Keratinocyte (primary cell): ENCODE results near the gene PABPN1L.

Source experiments
- EZH2 ChIP-seq: IDR thresholded peaks from one replicate; pipeline ENCODE4 v1.6.1; 2012; ENCODE audit warnings: inconsistent platforms, mild to moderate bottlenecking, low read length, moderate library complexity
- TF ChIP-seq, protein P1 (sequence below), 3 experiments: IDR thresholded peaks in 1 of 3; conservative IDR thresholded peaks in 1 of 3; optimal IDR thresholded peaks in 1 of 3; 2 replicates in 2 of 3; 3 replicates in 1 of 3; pipeline versions ENCODE3 to v1.5.1; 2011; ENCODE audit warnings: low read length in 3 of 3, mild to moderate bottlenecking in 3 of 3, moderate library complexity in 2 of 3, control low read depth in 1 of 3, inconsistent platforms in 1 of 3; ENCODE audit not compliant: insufficient read depth in 2 of 3; ENCODE audit errors: extremely low read depth in 1 of 3

DNA sequence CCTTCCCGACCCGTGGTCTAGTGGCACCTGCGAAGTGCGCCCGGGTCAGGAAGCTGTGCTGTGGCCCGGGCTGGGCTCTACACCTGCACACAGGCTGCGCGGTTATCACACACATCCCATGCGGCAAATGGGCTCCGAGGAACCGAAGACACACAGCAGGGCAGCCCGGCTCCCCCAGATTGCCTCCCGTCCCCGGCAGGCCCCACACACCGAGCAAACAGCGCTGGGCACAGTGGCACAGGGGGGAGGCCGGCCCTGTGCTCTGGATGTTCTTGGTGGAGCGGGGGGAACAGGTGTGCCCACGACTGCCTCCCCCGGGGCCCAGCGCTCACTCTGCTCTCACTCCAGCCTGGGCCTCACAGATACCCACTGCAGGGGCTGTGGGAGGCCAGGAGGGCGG is 28.9 kb upstream of the PABPN1L start:
- TF ChIP-seq, protein P1, sequence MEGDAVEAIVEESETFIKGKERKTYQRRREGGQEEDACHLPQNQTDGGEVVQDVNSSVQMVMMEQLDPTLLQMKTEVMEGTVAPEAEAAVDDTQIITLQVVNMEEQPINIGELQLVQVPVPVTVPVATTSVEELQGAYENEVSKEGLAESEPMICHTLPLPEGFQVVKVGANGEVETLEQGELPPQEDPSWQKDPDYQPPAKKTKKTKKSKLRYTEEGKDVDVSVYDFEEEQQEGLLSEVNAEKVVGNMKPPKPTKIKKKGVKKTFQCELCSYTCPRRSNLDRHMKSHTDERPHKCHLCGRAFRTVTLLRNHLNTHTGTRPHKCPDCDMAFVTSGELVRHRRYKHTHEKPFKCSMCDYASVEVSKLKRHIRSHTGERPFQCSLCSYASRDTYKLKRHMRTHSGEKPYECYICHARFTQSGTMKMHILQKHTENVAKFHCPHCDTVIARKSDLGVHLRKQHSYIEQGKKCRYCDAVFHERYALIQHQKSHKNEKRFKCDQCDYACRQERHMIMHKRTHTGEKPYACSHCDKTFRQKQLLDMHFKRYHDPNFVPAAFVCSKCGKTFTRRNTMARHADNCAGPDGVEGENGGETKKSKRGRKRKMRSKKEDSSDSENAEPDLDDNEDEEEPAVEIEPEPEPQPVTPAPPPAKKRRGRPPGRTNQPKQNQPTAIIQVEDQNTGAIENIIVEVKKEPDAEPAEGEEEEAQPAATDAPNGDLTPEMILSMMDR (optimal IDR thresholded peaks at IDR 0.05 in 1 of 3, IDR thresholded peaks at IDR 0.05 in 1 of 3, conservative IDR thresholded peaks at IDR 0.05 in 1 of 3; ENCODE audit: extremely low read depth in 1 of 3, insufficient read depth in 2 of 3, low read length in 3 of 3) = no peak
- no peak for TF ChIP-seq EZH2
